Fibroblast of villous mesenchyme (primary cell): ENCODE measurements around the gene CLDN18. TPM values are rescaled to one million over a fixed set of nuclear protein-coding genes. Genes with fewer than 3 reads are reported as not detected.

ENCODE experiments used
- DNase-seq: peaks from one replicate; pipeline ENCODE4 v3.0.0-alpha.2; 2010; ENCODE audit warnings: low read depth
- H3K4me3 ChIP-seq: 2 replicates; pipeline ENCODE4 v1.5.1; 2011; ENCODE audit warnings: low read depth, mild to moderate bottlenecking, low read length
- CTCF ChIP-seq: IDR thresholded peaks from 2 replicates; pipeline ENCODE4 v1.5.1; 2012; ENCODE audit warnings: low read depth, mild to moderate bottlenecking, low read length; ENCODE audit not compliant: insufficient read depth
- total RNA-seq: library from RNA; depleted of rRNA; stranded (reverse); fragments of >200 nt; gene quantifications from 2 replicates; pipeline ENCODE4 v1.2.3, GENCODE V29; 2012

CLDN18 gene
- total RNA-seq, 1 donor: not detected

- H3K4me3 ChIP-seq: no peak overlapping the region
- no peak for DNase-seq
- TF ChIP-seq CTCF: no peak
Observed at GRCh38 chr3:138019281-138020069, 9.5 kb downstream of the CLDN18 start.

GRCh38 chr3:138023754-138024153, 13.8 kb downstream of the CLDN18 start:
- no peak overlapping the region for H3K4me3 ChIP-seq
- no peak for TF ChIP-seq CTCF

GRCh38 chr3:138025553-138025952, 15.6 kb downstream of the CLDN18 start:
- no peak for TF ChIP-seq CTCF
- no peak for DNase-seq
- H3K4me3 ChIP-seq: no peak overlapping the region

More at GRCh38 chr3:138023754-138024153, 13.8 kb downstream of the CLDN18 start:
- no peak for DNase-seq

- DNase-seq: no peak
- no peak overlapping the region for H3K4me3 ChIP-seq
- TF ChIP-seq CTCF: no peak
Observed at GRCh38 chr3:138027821-138028220, 17.9 kb downstream of the CLDN18 start.

- TF ChIP-seq CTCF: no peak
- H3K4me3 ChIP-seq: no peak overlapping the region
- DNase-seq: no peak
Observed at GRCh38 chr3:138030734-138031280, 20.8 kb downstream of the CLDN18 start.

GRCh38 chr3:138031536-138031935, 21.6 kb downstream of the CLDN18 start:
- no peak overlapping the region for H3K4me3 ChIP-seq
- TF ChIP-seq CTCF: no peak
- no peak for DNase-seq
